MCF 10A (cell line): Measurements from ENCODE around the gene TTC39B. TPM values are rescaled to one million over a fixed set of nuclear protein-coding genes. Genes with fewer than 3 reads are reported as not detected.

Experiments
- BruUV-seq: library from RNA; stranded (reverse); fragments of 400-500 nt; replicated peaks from 2 replicates; lab custom pipeline; 2021; lab: Mats Ljungman, UMichigan
- CTCF ChIA-PET: fragments of 300-600 bp; sonication (Branson Sonifier 250); formaldehyde crosslinking; extraction: SDS; loops from one replicate; lab custom pipeline; 2021; ENCODE audit warnings: antibody characterized with exemption, inconsistent platforms; lab: Yijun Ruan, JAX
- POLR2A ChIA-PET: fragments of 300-600, 350-650 bp; sonication (Branson Sonifier 250); formaldehyde crosslinking; extraction: SDS; loops from one replicate; lab custom pipeline; 2020; ENCODE audit warnings: antibody characterized with exemption, inconsistent platforms; lab: Yijun Ruan, JAX
- DNase-seq: peaks from one replicate; pipeline ENCODE4 v3.0.0-alpha.2; 2018; ENCODE audit not compliant: unreplicated experiment
- H3K27ac Mint-ChIP-seq: one replicate; pipeline ENCODE4 v1.8.0; 2022; ENCODE audit warnings: mild to moderate bottlenecking, low read depth, mixed read lengths; ENCODE audit not compliant: unreplicated experiment
- H3K27me3 Mint-ChIP-seq: one replicate; pipeline ENCODE4 v1.8.0; 2022; ENCODE audit warnings: mixed read lengths; ENCODE audit not compliant: insufficient read depth, unreplicated experiment
- H3K36me3 Mint-ChIP-seq: one replicate; pipeline ENCODE4 v1.8.0; 2022; ENCODE audit warnings: mild to moderate bottlenecking, moderate library complexity, mixed read lengths; ENCODE audit not compliant: insufficient read depth, unreplicated experiment
- H3K4me1 Mint-ChIP-seq: one replicate; pipeline ENCODE4 v1.8.0; 2022; ENCODE audit warnings: mixed read lengths; ENCODE audit not compliant: insufficient read depth, unreplicated experiment
- H3K4me3 Mint-ChIP-seq: one replicate; pipeline ENCODE4 v1.8.0; 2022; ENCODE audit warnings: mild to moderate bottlenecking, moderate library complexity, mixed read lengths; ENCODE audit not compliant: unreplicated experiment
- H3K9me3 Mint-ChIP-seq: one replicate; pipeline ENCODE4 v1.8.0; 2022; ENCODE audit warnings: mixed read lengths; ENCODE audit not compliant: unreplicated experiment
- intact Hi-C: fragments of 100-400 bp; cut with micrococcal nuclease; formaldehyde crosslinking; loops from 2 replicates; pipeline ENCODE4 v1.14.1; 2022
- total RNA-seq: library from RNA; stranded (reverse); gene quantifications from 2 replicates; pipeline ENCODE4 v1.2.3, GENCODE V29; 2022
- TF ChIP-seq, protein P1 (sequence below): fragments of 200-600 bp; IDR thresholded peaks from one replicate; pipeline ENCODE4 v1.8.0; 2022; ENCODE audit warnings: antibody characterized with exemption, mild to moderate bottlenecking; ENCODE audit not compliant: unreplicated experiment

The TTC39B gene
- total RNA-seq, 1 experiment from 2014 or later: 22.8 TPM

- Mint-ChIP-seq H3K36me3 (no peaks in the 10 kb centered on the region), H3K4me3 (no peak overlapping the region), H3K4me1 (no peaks in the 10 kb centered on the region), H3K27ac (no peak overlapping the region), H3K27me3 (peaks cover 67% of the 10 kb centered on the region), H3K9me3 (no peaks in the 10 kb centered on the region)
- ChIA-PET POLR2A (no interaction called here), CTCF (interaction anchor here (0.6 to 3.1 kb wide), 5 partner anchors 11 to 350 kb away, joined by 3 to 19 read pairs (median 5); no protein-coding TSS in a partner anchor)
- DNase-seq: no peak
- intact Hi-C loops: no loop called here
- TF ChIP-seq, protein P1, sequence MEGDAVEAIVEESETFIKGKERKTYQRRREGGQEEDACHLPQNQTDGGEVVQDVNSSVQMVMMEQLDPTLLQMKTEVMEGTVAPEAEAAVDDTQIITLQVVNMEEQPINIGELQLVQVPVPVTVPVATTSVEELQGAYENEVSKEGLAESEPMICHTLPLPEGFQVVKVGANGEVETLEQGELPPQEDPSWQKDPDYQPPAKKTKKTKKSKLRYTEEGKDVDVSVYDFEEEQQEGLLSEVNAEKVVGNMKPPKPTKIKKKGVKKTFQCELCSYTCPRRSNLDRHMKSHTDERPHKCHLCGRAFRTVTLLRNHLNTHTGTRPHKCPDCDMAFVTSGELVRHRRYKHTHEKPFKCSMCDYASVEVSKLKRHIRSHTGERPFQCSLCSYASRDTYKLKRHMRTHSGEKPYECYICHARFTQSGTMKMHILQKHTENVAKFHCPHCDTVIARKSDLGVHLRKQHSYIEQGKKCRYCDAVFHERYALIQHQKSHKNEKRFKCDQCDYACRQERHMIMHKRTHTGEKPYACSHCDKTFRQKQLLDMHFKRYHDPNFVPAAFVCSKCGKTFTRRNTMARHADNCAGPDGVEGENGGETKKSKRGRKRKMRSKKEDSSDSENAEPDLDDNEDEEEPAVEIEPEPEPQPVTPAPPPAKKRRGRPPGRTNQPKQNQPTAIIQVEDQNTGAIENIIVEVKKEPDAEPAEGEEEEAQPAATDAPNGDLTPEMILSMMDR: no peak
- BruUV-seq: no TSS peak
Measured at GRCh38 chr9:15116130-15116580, 190.9 kb downstream of the TTC39B start.

- ChIA-PET POLR2A (no interaction called here), CTCF (interaction anchor here (0.6 to 3.1 kb wide), 4 partner anchors 11 to 69 kb away, joined by 3 to 19 read pairs (median 11); no protein-coding TSS in a partner anchor)
- H3K4me1 Mint-ChIP-seq: no peaks in the 10 kb centered on the region
- H3K36me3 Mint-ChIP-seq: peaks cover 2% of the 10 kb centered on the region
- BruUV-seq: no TSS peak
- intact Hi-C loops: no loop called here
- H3K27ac Mint-ChIP-seq: no peak overlapping the region
- no peaks in the 10 kb centered on the region for H3K9me3 Mint-ChIP-seq
- no peak for DNase-seq
- TF ChIP-seq, protein P1: no peak
- peaks cover 63% of the 10 kb centered on the region for H3K27me3 Mint-ChIP-seq
- H3K4me3 Mint-ChIP-seq: no peak overlapping the region
Measured at GRCh38 chr9:15115702-15116101, 191.3 kb downstream of the TTC39B start.

DNA sequence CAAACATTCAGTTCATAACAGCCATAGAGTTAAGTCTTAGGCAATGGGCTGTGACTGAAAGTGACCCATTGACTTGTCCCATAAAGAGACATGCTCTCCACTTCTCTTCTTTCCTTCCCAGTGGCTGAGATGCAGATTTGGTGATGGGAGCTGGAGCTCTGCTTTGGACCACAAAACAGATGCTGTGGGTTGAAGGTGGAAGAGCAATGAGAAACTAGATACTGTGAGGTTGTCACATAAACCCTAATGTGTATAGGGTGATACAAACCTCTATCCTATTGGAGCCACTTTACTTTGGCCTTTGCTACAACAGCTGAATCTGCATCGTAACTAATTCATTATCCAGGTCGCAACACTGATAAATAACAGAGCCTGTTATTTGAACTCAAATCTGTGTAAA, 192.0 kb downstream of the TTC39B start:
- ChIA-PET CTCF (interaction anchor here (2.1 to 3.1 kb wide), 3 partner anchors 10 to 20 kb away, joined by 5 to 19 read pairs (median 17); no protein-coding TSS in a partner anchor), POLR2A (interaction anchor here (0.6 to 1.2 kb wide), 2 partner anchors 15 to 551 kb away, joined by 3 read pairs; no protein-coding TSS in a partner anchor)
- peaks cover 5% of the 10 kb centered on the region for H3K36me3 Mint-ChIP-seq
- intact Hi-C loops: no loop called here
- no TSS peak for BruUV-seq
- peaks cover 56% of the 10 kb centered on the region for H3K27me3 Mint-ChIP-seq
- H3K4me3 Mint-ChIP-seq: no peak overlapping the region
- no peaks in the 10 kb centered on the region for H3K4me1 Mint-ChIP-seq
- H3K27ac Mint-ChIP-seq: no peak overlapping the region
- no peak for DNase-seq
- TF ChIP-seq, protein P1: no peak
- H3K9me3 Mint-ChIP-seq: no peaks in the 10 kb centered on the region

Other genes starting within 250 kb of the TTC39B start
- 20.7 and 21.9 TPM in 2 replicates for gene SNAPC3, start 115.7 kb upstream of the TTC39B start, total RNA-seq
- 55.3 and 57.8 TPM in 2 replicates for gene PSIP1, start 203.8 kb upstream of the TTC39B start, total RNA-seq
- gene CCDC171, start 245.8 kb upstream of the TTC39B start, total RNA-seq: 1.7 and 1.8 TPM in 2 replicates